ENCODE data around the gene RNF212. TPM values are rescaled to one million over a fixed set of nuclear protein-coding genes. Genes with fewer than 3 reads are reported as not detected.
A peak's percentile ranks its signal among the peaks of the same experiment; 100 is the strongest.
"Not testable (repeated sequence)": the region's sequence is repeated elsewhere in the genome, so short reads cannot be mapped to it uniquely, and the experiment has no call there.

The RNF212 gene
- polyA plus RNA-seq, 1 donor from 2014 or later: 0.68 TPM

GRCh38 chr4:1046581-1047011 is 66.8 kb downstream of the RNF212 start:
- not testable (repeated sequence) for H3K27ac Mint-ChIP-seq, H3K9me3 Mint-ChIP-seq, H3K36me3 Mint-ChIP-seq, H3K4me1 Mint-ChIP-seq
- H3K27me3 Mint-ChIP-seq: peaks cover 20% of the 10 kb centered on the region
- peak overlapping the region in 1 of 4 donors; percentile 38 for H3K4me3 Mint-ChIP-seq

GRCh38 chr4:1045595-1046201 is 67.7 kb downstream of the RNF212 start:
- Mint-ChIP-seq H3K9me3 (peaks cover 0 to 2% (median 0%) of the 10 kb centered on the region in 3 donors), H3K27ac (no peak overlapping the region), H3K36me3 (no peaks in the 10 kb centered on the region), H3K27me3 (peaks cover 20% of the 10 kb centered on the region), H3K4me3 (no peak overlapping the region), H3K4me1 (peaks cover 0 to 3% (median 0%) of the 10 kb centered on the region in 3 donors)

- H3K27ac Mint-ChIP-seq: no peak overlapping the region
- peaks cover 20% of the 10 kb centered on the region for H3K27me3 Mint-ChIP-seq
- peaks cover 0 to 2% (median 0%) of the 10 kb centered on the region in 3 donors for H3K9me3 Mint-ChIP-seq
- H3K4me3 Mint-ChIP-seq: no peak overlapping the region
- H3K36me3 Mint-ChIP-seq: no peaks in the 10 kb centered on the region
- H3K4me1 Mint-ChIP-seq: peaks cover 0 to 3% (median 0%) of the 10 kb centered on the region in 3 donors
Measured at GRCh38 chr4:1045193-1045594, 68.2 kb downstream of the RNF212 start.

- no peaks in the 10 kb centered on the region for H3K36me3 Mint-ChIP-seq
- H3K9me3 Mint-ChIP-seq: peaks cover 0 to 2% (median 0%) of the 10 kb centered on the region in 3 donors
- H3K27me3 Mint-ChIP-seq: peaks cover 20% of the 10 kb centered on the region
- H3K27ac Mint-ChIP-seq: no peak overlapping the region
- H3K4me1 Mint-ChIP-seq: peaks cover 0 to 3% (median 0%) of the 10 kb centered on the region in 3 donors
- H3K4me3 Mint-ChIP-seq: no peak overlapping the region
Measured at GRCh38 chr4:1044469-1045192, 68.7 kb downstream of the RNF212 start.

GRCh38 chr4:1043651-1044468 is 69.5 kb downstream of the RNF212 start:
- Mint-ChIP-seq H3K4me1 (peaks cover 0 to 3% (median 0%) of the 10 kb centered on the region in 3 donors), H3K36me3 (no peaks in the 10 kb centered on the region), H3K9me3 (peaks cover 0 to 2% (median 0%) of the 10 kb centered on the region in 3 donors), H3K27ac (no peak overlapping the region), H3K4me3 (no peak overlapping the region), H3K27me3 (peaks cover 14% of the 10 kb centered on the region)

- Mint-ChIP-seq H3K27me3 (peaks cover 9% of the 10 kb centered on the region), H3K4me1 (no peaks in the 10 kb centered on the region), H3K9me3 (peaks cover 0 to 2% (median 0%) of the 10 kb centered on the region in 3 donors), H3K36me3 (no peaks in the 10 kb centered on the region), H3K4me3 (no peak overlapping the region), H3K27ac (no peak overlapping the region)
Measured at GRCh38 chr4:1043162-1043561, 70.2 kb downstream of the RNF212 start.

- Mint-ChIP-seq H3K9me3 (peaks cover 0 to 2% (median 0%) of the 10 kb centered on the region in 3 donors), H3K36me3 (no peaks in the 10 kb centered on the region)
Measured at GRCh38 chr4:1042352-1043055, 70.9 kb downstream of the RNF212 start.

GRCh38 chr4:1041936-1042330 is 71.4 kb downstream of the RNF212 start:
- Mint-ChIP-seq H3K4me1 (no peaks in the 10 kb centered on the region), H3K27ac (no peak overlapping the region), H3K4me3 (no peak overlapping the region), H3K27me3 (peaks cover 3% of the 10 kb centered on the region), H3K9me3 (peaks cover 0 to 2% (median 0%) of the 10 kb centered on the region in 3 donors), H3K36me3 (no peaks in the 10 kb centered on the region)

More at GRCh38 chr4:1042352-1043055, 70.9 kb downstream of the RNF212 start:
- no peak overlapping the region for H3K27ac Mint-ChIP-seq
- no peak overlapping the region for H3K4me3 Mint-ChIP-seq
- H3K27me3 Mint-ChIP-seq: peaks cover 6% of the 10 kb centered on the region
- no peaks in the 10 kb centered on the region for H3K4me1 Mint-ChIP-seq

GRCh38 chr4:1041147-1041935 is 72.0 kb downstream of the RNF212 start:
- Mint-ChIP-seq H3K36me3 (no peaks in the 10 kb centered on the region), H3K27ac (no peak overlapping the region), H3K27me3 (peaks cover 3% of the 10 kb centered on the region), H3K9me3 (no peaks in the 10 kb centered on the region), H3K4me3 (no peak overlapping the region), H3K4me1 (no peaks in the 10 kb centered on the region)

- H3K36me3 Mint-ChIP-seq: no peaks in the 10 kb centered on the region
- H3K27ac Mint-ChIP-seq: peak overlapping the region in 1 of 3 donors; percentile 73
- H3K27me3 Mint-ChIP-seq: peaks cover 1% of the 10 kb centered on the region
- H3K4me3 Mint-ChIP-seq: no peak overlapping the region
- no peaks in the 10 kb centered on the region for H3K4me1 Mint-ChIP-seq
- H3K9me3 Mint-ChIP-seq: no peaks in the 10 kb centered on the region
Measured at GRCh38 chr4:1040344-1041146, 72.8 kb downstream of the RNF212 start.

GRCh38 chr4:1039493-1040343 is 73.6 kb downstream of the RNF212 start:
- Mint-ChIP-seq H3K4me3 (no peak overlapping the region), H3K9me3 (no peaks in the 10 kb centered on the region), H3K36me3 (no peaks in the 10 kb centered on the region), H3K27ac (peak overlapping the region in 1 of 3 donors; percentile 73), H3K27me3 (no peaks in the 10 kb centered on the region), H3K4me1 (no peaks in the 10 kb centered on the region)

GRCh38 chr4:1038948-1039492 is 74.3 kb downstream of the RNF212 start:
- H3K27me3 Mint-ChIP-seq: no peaks in the 10 kb centered on the region
- no peaks in the 10 kb centered on the region for H3K9me3 Mint-ChIP-seq
- no peaks in the 10 kb centered on the region for H3K4me1 Mint-ChIP-seq
- no peak overlapping the region for H3K27ac Mint-ChIP-seq
- no peaks in the 10 kb centered on the region for H3K36me3 Mint-ChIP-seq
- H3K4me3 Mint-ChIP-seq: no peak overlapping the region

Data from IgD-negative memory B cell (primary cell).